Vagina (tissue), 2 donors: Measurements from ENCODE around the gene ISG20L2. TPM values are rescaled to one million over a fixed set of nuclear protein-coding genes. Genes with fewer than 3 reads are reported as not detected.
"Not testable (repeated sequence)": the region's sequence is repeated elsewhere in the genome, so short reads cannot be mapped to it uniquely, and the experiment has no call there.

Experiments used
- DNase-seq, 2 donors: peaks; one replicate each; pipeline ENCODE4 v3.0.0-alpha.2; 2017; ENCODE audit errors: extremely low spot score in 2 of 2
- H3K27ac ChIP-seq: fragments of 200-600 bp; sonication (generic); one replicate; pipeline ENCODE4 v1.5.1; 2019
- H3K27me3 ChIP-seq: fragments of 200-600 bp; sonication (generic); one replicate; pipeline ENCODE4 v1.5.1; 2019
- H3K36me3 ChIP-seq, 2 donors: fragments of 200-600 bp; sonication (generic); one replicate each; pipeline ENCODE4 v1.5.1; 2017 to 2019
- H3K4me1 ChIP-seq: fragments of 200-600 bp; sonication (generic); one replicate; pipeline ENCODE4 v1.5.1; 2019
- H3K4me3 ChIP-seq, 2 donors: fragments of 200-600 bp; sonication (generic); 1 replicate in 1 of 2; 2 replicates in 1 of 2; pipeline ENCODE4 v1.5.1; 2016 to 2019
- H3K9me3 ChIP-seq: fragments of 200-600 bp; sonication (generic); one replicate; pipeline ENCODE4 v1.5.1; 2019
- CTCF ChIP-seq, 3 experiments: fragments of 450-650 bp in 2 of 3; fragments of 200-600 bp in 1 of 3; sonication (generic) in 1 of 3; IDR thresholded peaks; one replicate each; pipeline ENCODE4 v1.5.1; 2017 to 2019; ENCODE audit warnings: antibody characterized with exemption in 3 of 3, mild to moderate bottlenecking in 2 of 3, moderate library complexity in 2 of 3
- POLR2A ChIP-seq, 2 donors: fragments of 450-650 bp; IDR thresholded peaks; one replicate each; pipeline ENCODE4 v1.6.1; 2017; ENCODE audit warnings: antibody characterized with exemption in 2 of 2, mild to moderate bottlenecking in 2 of 2, moderate library complexity in 2 of 2
- POLR2AphosphoS5 ChIP-seq, 2 donors: sonication (generic); formaldehyde crosslinking; IDR thresholded peaks; one replicate each; pipeline ENCODE4 v1.9.0; 2017; ENCODE audit warnings: antibody characterized with exemption in 2 of 2, mild to moderate bottlenecking in 2 of 2, low read depth in 1 of 2; ENCODE audit not compliant: insufficient read depth in 1 of 2
- intact Hi-C: fragments of 100-400 bp; cut with DNase I; formaldehyde crosslinking; loops from one replicate; pipeline ENCODE4 v1.15.1; 2023
- total RNA-seq: library from RNA; depleted of rRNA; stranded (reverse); fragments of >200 nt; gene quantifications from one replicate; pipeline ENCODE4 v1.2.3, GENCODE V29; 2016

ISG20L2 gene
- total RNA-seq, 1 donor from 2014 or later = 12.8 TPM

DNA sequence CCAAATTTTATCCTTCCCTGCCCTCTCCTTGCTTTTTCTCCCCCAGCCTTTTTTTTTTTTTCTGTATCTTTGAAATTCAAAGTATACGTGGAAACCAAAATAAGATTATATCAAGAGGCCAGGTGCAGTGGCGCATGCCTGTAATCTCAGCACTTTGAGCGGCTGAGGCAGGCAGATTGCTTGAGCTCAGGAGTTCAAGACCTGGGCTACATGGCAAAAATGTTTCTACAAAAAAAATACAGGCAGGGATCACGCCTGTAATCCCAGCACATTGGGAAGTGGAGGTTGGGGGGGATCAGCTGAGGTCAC is 32.2 kb upstream of the ISG20L2 start:
- Histone ChIP-seq H3K4me1 (peaks cover under 1% of the 10 kb centered on the region), H3K36me3 (no peaks in the 10 kb centered on the region), H3K27ac (no peak overlapping the region), H3K9me3 (no peaks in the 10 kb centered on the region), H3K27me3 (no peaks in the 10 kb centered on the region), H3K4me3 (no peak overlapping the region)
- no peak for DNase-seq
- intact Hi-C loops = no loop called here
- no peak for TF ChIP-seq POLR2AphosphoS5 (IDR thresholded peaks at IDR 0.05; ENCODE audit: insufficient read depth in 1 of 2, low read depth in 1 of 2)

GRCh38 chr1:156760092-156760795 is 31.7 kb upstream of the ISG20L2 start:
- H3K27me3 ChIP-seq = no peaks in the 10 kb centered on the region
- no peak overlapping the region for H3K4me3 ChIP-seq
- no peaks in the 10 kb centered on the region for H3K4me1 ChIP-seq
- H3K36me3 ChIP-seq = no peaks in the 10 kb centered on the region
- TF ChIP-seq CTCF (IDR thresholded peaks at IDR 0.05) (no peak), POLR2AphosphoS5 (IDR thresholded peaks at IDR 0.05; ENCODE audit: insufficient read depth in 1 of 2, low read depth in 1 of 2) (no peak), POLR2A (IDR thresholded peaks at IDR 0.05) (no peak)
- DNase-seq = no peak
- intact Hi-C loops = no loop called here
- no peaks in the 10 kb centered on the region for H3K9me3 ChIP-seq
- no peak overlapping the region for H3K27ac ChIP-seq

DNA sequence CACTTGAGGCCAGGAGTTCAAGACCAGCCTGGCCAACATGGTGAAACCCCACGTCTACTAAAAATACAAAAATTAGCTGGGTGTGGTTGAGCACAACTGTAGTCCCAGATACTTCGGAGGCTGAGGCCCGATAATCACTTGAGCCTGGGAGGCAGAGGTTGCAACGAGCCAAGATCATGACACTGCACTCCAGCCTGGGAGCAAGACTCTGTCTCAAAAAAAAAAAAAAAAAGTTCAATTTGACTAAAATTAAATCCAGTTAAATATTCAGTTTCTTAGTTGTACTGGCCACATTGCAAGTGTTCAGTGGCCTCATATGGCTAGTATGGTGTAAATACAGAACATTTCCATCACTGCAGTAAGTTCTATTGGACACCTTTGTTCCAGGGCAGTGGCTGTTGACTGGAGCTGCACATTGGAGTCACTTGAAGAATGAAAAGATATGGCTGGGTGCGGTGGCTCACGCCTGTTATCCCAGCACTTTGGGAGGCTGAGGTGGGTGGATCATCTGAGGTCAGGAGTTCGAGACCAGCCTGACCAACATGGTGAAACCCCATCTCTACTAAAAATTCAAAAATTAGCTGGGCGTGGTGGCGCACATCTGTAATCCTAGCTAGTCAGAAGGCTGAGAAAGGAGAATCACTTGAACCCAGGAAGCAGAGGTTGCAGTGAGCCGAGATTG is 29.1 kb upstream of the ISG20L2 start:
- H3K9me3 ChIP-seq, H3K36me3 ChIP-seq, H3K4me1 ChIP-seq, H3K27me3 ChIP-seq, DNase-seq, intact Hi-C loops, H3K27ac ChIP-seq, H3K4me3 ChIP-seq: not testable (repeated sequence)

GRCh38 chr1:156756355-156756754 is 27.8 kb upstream of the ISG20L2 start:
- no peaks in the 10 kb centered on the region for H3K36me3 ChIP-seq

DNA sequence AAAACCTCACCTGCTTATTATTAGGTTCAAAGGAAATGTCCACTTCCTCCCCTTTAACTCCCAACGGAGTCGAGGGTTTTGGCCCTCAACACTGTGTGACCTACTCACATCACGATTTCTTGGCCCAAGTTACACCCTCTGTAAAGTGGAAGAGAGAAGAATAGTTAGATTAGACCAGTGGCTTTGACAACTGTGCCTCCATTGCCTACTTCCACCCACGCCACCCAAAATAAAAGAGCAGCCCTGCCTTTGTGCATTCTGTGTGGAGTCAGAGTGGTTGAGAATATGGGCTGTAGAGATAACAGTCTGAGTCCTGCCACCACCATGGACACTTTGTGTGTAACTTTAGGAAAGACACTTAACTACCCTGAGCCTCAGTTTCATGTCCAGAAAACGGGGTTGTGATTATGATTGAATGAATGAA is 27.0 kb upstream of the ISG20L2 start:
- no peak for DNase-seq
- Histone ChIP-seq H3K4me3 (no peak overlapping the region), H3K27me3 (no peaks in the 10 kb centered on the region), H3K27ac (no peak overlapping the region), H3K36me3 (no peaks in the 10 kb centered on the region), H3K4me1 (peaks cover 16% of the 10 kb centered on the region), H3K9me3 (no peaks in the 10 kb centered on the region)
- intact Hi-C loops = no loop called here
- TF ChIP-seq POLR2AphosphoS5 (IDR thresholded peaks at IDR 0.05; ENCODE audit: insufficient read depth in 1 of 2, low read depth in 1 of 2) (no peak), CTCF (IDR thresholded peaks at IDR 0.05) (no peak), POLR2A (IDR thresholded peaks at IDR 0.05) (no peak)

More at GRCh38 chr1:156756355-156756754, 27.8 kb upstream of the ISG20L2 start:
- peaks cover 16% of the 10 kb centered on the region for H3K4me1 ChIP-seq
- H3K27me3 ChIP-seq = no peaks in the 10 kb centered on the region
- intact Hi-C loops = no loop called here
- no peak overlapping the region for H3K4me3 ChIP-seq
- TF ChIP-seq CTCF (IDR thresholded peaks at IDR 0.05) = no peak
- no peak for TF ChIP-seq POLR2AphosphoS5 (IDR thresholded peaks at IDR 0.05; ENCODE audit: insufficient read depth in 1 of 2, low read depth in 1 of 2)
- no peak for TF ChIP-seq POLR2A (IDR thresholded peaks at IDR 0.05)
- DNase-seq = no peak
- H3K27ac ChIP-seq = no peak overlapping the region
- no peaks in the 10 kb centered on the region for H3K9me3 ChIP-seq

GRCh38 chr1:156754219-156754618 is 25.7 kb upstream of the ISG20L2 start:
- H3K4me1 ChIP-seq = peaks cover 27% of the 10 kb centered on the region
- TF ChIP-seq POLR2AphosphoS5 (IDR thresholded peaks at IDR 0.05; ENCODE audit: insufficient read depth in 1 of 2, low read depth in 1 of 2) (no peak), POLR2A (IDR thresholded peaks at IDR 0.05) (no peak), CTCF (IDR thresholded peaks at IDR 0.05) (no peak)
- no peak overlapping the region for H3K27ac ChIP-seq
- no peaks in the 10 kb centered on the region for H3K9me3 ChIP-seq
- H3K27me3 ChIP-seq = no peaks in the 10 kb centered on the region
- intact Hi-C loops = no loop called here
- no peak overlapping the region for H3K4me3 ChIP-seq
- no peak for DNase-seq
- no peaks in the 10 kb centered on the region for H3K36me3 ChIP-seq
